ENCODE results near the gene LBX1.

DNA sequence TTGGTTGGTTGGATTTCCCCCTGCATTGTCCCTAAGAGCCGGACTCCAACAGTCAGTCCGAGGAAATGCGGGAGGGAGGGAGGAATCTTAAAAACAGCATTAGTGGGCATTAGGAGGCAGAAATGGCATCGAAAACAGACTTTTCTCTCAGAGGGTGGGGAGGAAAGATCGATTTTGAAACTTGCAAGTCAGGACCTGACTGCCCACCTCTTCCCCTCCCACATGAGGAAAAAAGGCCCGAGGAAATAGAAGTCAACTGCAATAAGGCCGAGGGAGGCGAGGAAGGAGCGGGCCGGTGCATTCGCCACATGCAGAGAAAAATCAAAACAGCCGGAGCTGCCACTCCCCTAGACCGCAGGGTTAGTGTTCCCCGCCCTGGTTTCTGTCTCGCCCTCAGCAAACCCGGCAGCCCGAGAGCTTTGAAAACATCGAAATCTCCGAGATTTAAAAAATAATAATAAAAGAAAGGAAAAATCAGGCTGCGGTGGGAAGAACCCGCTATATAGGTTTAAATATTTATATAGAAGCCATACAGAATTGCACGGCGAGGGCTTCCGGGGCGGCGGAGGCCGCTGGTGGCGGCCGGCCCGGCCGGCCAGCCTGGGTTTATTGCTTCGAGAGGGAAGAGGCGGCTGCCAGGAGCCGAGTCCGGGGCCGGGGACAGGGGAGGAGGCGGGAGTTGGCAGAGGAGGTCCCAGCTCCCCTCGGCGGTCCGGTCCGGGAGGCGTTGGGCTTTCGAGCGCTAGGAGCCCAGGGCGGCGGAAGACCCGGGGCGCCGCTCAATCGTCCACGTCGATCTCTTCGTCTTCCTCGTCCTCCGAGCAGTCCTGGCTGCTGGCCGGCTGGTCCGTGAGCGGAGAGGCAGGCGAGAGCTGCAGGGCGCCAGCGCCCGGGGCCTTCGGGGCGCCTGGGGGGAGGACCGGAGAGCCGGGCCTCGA, 2.5 kb downstream of the LBX1 start:
- TF ChIP-seq, protein P1, sequence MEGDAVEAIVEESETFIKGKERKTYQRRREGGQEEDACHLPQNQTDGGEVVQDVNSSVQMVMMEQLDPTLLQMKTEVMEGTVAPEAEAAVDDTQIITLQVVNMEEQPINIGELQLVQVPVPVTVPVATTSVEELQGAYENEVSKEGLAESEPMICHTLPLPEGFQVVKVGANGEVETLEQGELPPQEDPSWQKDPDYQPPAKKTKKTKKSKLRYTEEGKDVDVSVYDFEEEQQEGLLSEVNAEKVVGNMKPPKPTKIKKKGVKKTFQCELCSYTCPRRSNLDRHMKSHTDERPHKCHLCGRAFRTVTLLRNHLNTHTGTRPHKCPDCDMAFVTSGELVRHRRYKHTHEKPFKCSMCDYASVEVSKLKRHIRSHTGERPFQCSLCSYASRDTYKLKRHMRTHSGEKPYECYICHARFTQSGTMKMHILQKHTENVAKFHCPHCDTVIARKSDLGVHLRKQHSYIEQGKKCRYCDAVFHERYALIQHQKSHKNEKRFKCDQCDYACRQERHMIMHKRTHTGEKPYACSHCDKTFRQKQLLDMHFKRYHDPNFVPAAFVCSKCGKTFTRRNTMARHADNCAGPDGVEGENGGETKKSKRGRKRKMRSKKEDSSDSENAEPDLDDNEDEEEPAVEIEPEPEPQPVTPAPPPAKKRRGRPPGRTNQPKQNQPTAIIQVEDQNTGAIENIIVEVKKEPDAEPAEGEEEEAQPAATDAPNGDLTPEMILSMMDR (conservative IDR thresholded peaks at IDR 0.05; ENCODE audit: low read depth, low read length) = no peak
- TF ChIP-seq CEBPB (IDR thresholded peaks at IDR 0.05; ENCODE audit: low read depth, low read length) = no peak

Measured in IMR-90 (cell line).